HepG2 (cell line): ENCODE results near the gene SLC8A2. TPM values are rescaled to one million over a fixed set of nuclear protein-coding genes. Genes with fewer than 3 reads are reported as not detected.

Source experiments
- ATF4 ChIP-seq, 2 experiments: fragments of 450-650 bp in 1 of 2; sonication (generic) in 1 of 2; formaldehyde crosslinking; IDR thresholded peaks; 2 replicates each; pipeline versions ENCODE4 v1.5.0 to v1.8.0; 2020 to 2022; ENCODE audit warnings: mild to moderate bottlenecking in 1 of 2, missing genetic modification reagents in 1 of 2
- CBFB ChIP-seq: sonication (generic); formaldehyde crosslinking; IDR thresholded peaks from 2 replicates; pipeline ENCODE4 v1.4.0; 2020; ENCODE audit warnings: missing genetic modification reagents
- CREB1 ChIP-seq, 2 experiments: fragments of 450-650 bp in 1 of 2; IDR thresholded peaks; 2 replicates each; pipeline ENCODE4 v1.6.1; 2016 to 2017; ENCODE audit warnings: control low read depth in 1 of 2, mild to moderate bottlenecking in 1 of 2, missing compliant biosample characterization in 1 of 2, missing genetic modification characterization in 1 of 2
- FOXK1 ChIP-seq: sonication (generic); formaldehyde crosslinking; IDR thresholded peaks from 2 replicates; pipeline ENCODE4 v1.4.0; 2020; ENCODE audit warnings: low read depth, missing genetic modification reagents, borderline replicate concordance
- FOXM1 ChIP-seq: sonication (generic); formaldehyde crosslinking; IDR thresholded peaks from 2 replicates; pipeline ENCODE4 v1.5.0; 2020; ENCODE audit warnings: missing genetic modification reagents
- GATAD2A ChIP-seq: IDR thresholded peaks from 2 replicates; pipeline ENCODE4 v1.6.1; 2016
- GFI1 ChIP-seq: sonication (generic); formaldehyde crosslinking; IDR thresholded peaks from 2 replicates; pipeline ENCODE4 v1.5.0; 2020; ENCODE audit warnings: missing genetic modification reagents, mild to moderate bottlenecking, borderline replicate concordance
- GZF1 ChIP-seq: sonication (generic); formaldehyde crosslinking; IDR thresholded peaks from 2 replicates; pipeline ENCODE4 v1.5.1; 2020; ENCODE audit warnings: mild to moderate bottlenecking, missing genetic modification reagents
- HDAC1 ChIP-seq: sonication (generic); formaldehyde crosslinking; IDR thresholded peaks from 2 replicates; pipeline ENCODE4 v1.5.1; 2020; ENCODE audit warnings: mild to moderate bottlenecking, missing genetic modification reagents
- KAT7 ChIP-seq: IDR thresholded peaks from 2 replicates; pipeline ENCODE4 v1.6.1; 2018; ENCODE audit warnings: borderline replicate concordance, missing compliant biosample characterization
- MZF1 ChIP-seq: sonication (generic); formaldehyde crosslinking; IDR thresholded peaks from 2 replicates; pipeline ENCODE4 v1.8.1; 2023; ENCODE audit warnings: mild to moderate bottlenecking, missing genetic modification reagents, borderline replicate concordance
- PCBP1 ChIP-seq: fragments of 200-400 bp; formaldehyde crosslinking; IDR thresholded peaks from 2 replicates; pipeline ENCODE4 v1.6.1; 2017; ENCODE audit warnings: mild to moderate bottlenecking, low read depth, low read length, borderline replicate concordance
- PRDM15 ChIP-seq: sonication (generic); formaldehyde crosslinking; IDR thresholded peaks from 2 replicates; pipeline ENCODE4 v1.4.0; 2020; ENCODE audit warnings: missing genetic modification reagents
- RNF2 ChIP-seq: fragments of 450-650 bp; conservative IDR thresholded peaks from 2 replicates; pipeline ENCODE4 v1.6.1; 2016; ENCODE audit warnings: low read depth
- RXRB ChIP-seq: IDR thresholded peaks from 2 replicates; pipeline ENCODE4 v1.6.1; 2016; ENCODE audit warnings: borderline replicate concordance, missing genetic modification reagents, missing compliant biosample characterization
- SMAD3 ChIP-seq: sonication (generic); formaldehyde crosslinking; IDR thresholded peaks from 2 replicates; pipeline ENCODE4 v1.4.0; 2020; ENCODE audit warnings: missing genetic modification reagents
- TFDP2 ChIP-seq: sonication (generic); formaldehyde crosslinking; IDR thresholded peaks from 2 replicates; pipeline ENCODE4 v1.4.0; 2020; ENCODE audit warnings: missing genetic modification reagents
- ZBTB42 ChIP-seq: sonication (generic); formaldehyde crosslinking; IDR thresholded peaks from 2 replicates; pipeline ENCODE4 v1.5.0; 2020; ENCODE audit warnings: mild to moderate bottlenecking, missing genetic modification reagents
- ZNF10 ChIP-seq: sonication (generic); formaldehyde crosslinking; IDR thresholded peaks from 2 replicates; pipeline ENCODE4 v1.4.0; 2020; ENCODE audit warnings: mild to moderate bottlenecking, low read depth, missing genetic modification reagents, borderline replicate concordance
- ZNF143 ChIP-seq: sonication (generic); formaldehyde crosslinking; IDR thresholded peaks from 2 replicates; pipeline ENCODE4 v1.4.0; 2020; ENCODE audit warnings: missing genetic modification reagents
- ZNF20 ChIP-seq: sonication (generic); formaldehyde crosslinking; IDR thresholded peaks from 2 replicates; pipeline ENCODE4 v1.4.0; 2020; ENCODE audit warnings: mild to moderate bottlenecking, moderate library complexity, missing genetic modification reagents
- ZNF232 ChIP-seq: sonication (generic); formaldehyde crosslinking; IDR thresholded peaks from 2 replicates; pipeline ENCODE4 v1.4.0; 2020; ENCODE audit warnings: missing genetic modification reagents, borderline replicate concordance
- ZNF256 ChIP-seq: sonication (generic); formaldehyde crosslinking; conservative IDR thresholded peaks from 2 replicates; pipeline ENCODE4 v1.4.0; 2020; ENCODE audit warnings: missing genetic modification reagents
- ZNF441 ChIP-seq: sonication (generic); formaldehyde crosslinking; IDR thresholded peaks from 2 replicates; pipeline ENCODE4 v1.7.0; 2021; ENCODE audit warnings: missing genetic modification reagents, borderline replicate concordance
- ZNF543 ChIP-seq: sonication (generic); formaldehyde crosslinking; IDR thresholded peaks from 2 replicates; pipeline ENCODE4 v1.4.0; 2020; ENCODE audit warnings: mild to moderate bottlenecking, missing genetic modification reagents
- ZNF607 ChIP-seq: sonication (generic); formaldehyde crosslinking; IDR thresholded peaks from 2 replicates; pipeline ENCODE4 v1.5.1; 2020; ENCODE audit warnings: missing genetic modification reagents, mild to moderate bottlenecking, borderline replicate concordance
- polyA plus RNA-seq, 8 experiments: library from polyadenylated mRNA; depleted of rRNA in 3 of 8; stranded (reverse) in 7 of 8; unstranded in 1 of 8; fragments of >200 nt; fragmentation: Illumina TruSeq in 4 of 8; extraction: Trizol in 4 of 8; gene quantifications; 2 replicates each; pipeline versions ENCODE4 v1.2.1 to v1.2.3, GENCODE V29; 2011 to 2016; ENCODE audit warnings: low read depth in 4 of 8, missing spikeins in 1 of 8, mixed read lengths in 1 of 8; ENCODE audit not compliant: insufficient read depth in 1 of 8
- total RNA-seq, 5 experiments: library from RNA; depleted of rRNA; stranded (reverse); fragments of >200 nt; fragmentation: Illumina TruSeq; extraction: Trizol; gene quantifications; 2 replicates each; pipeline ENCODE4 v1.2.3, GENCODE V29; 2016; ENCODE audit warnings: low read depth in 1 of 5

SLC8A2 gene
- total and polyA plus RNA-seq, 2 of the 13 experiments (the other 11 are each of a cell fraction or from before 2014, with no cell fraction given) = 0.02 TPM; not detected in 1

GRCh38 chr19:47406711-47407416 is 64.8 kb downstream of the SLC8A2 start (continued):
- TF ChIP-seq GFI1 (CRISPR knock-in tag) = no peak
- no peak for TF ChIP-seq ZNF20
- TF ChIP-seq ZNF256 (CRISPR knock-in tag) = no peak
- no peak for TF ChIP-seq KAT7 (CRISPR knock-in tag)
- no peak for TF ChIP-seq TFDP2 (CRISPR knock-in tag)
- no peak for TF ChIP-seq RXRB (CRISPR knock-in tag)
- TF ChIP-seq SMAD3 (CRISPR knock-in tag) = peak; percentile 61; the same call in 1 of the 2 replicates
- no peak for TF ChIP-seq ZNF143 (CRISPR knock-in tag)
- peak; percentile 66; the same call in 1 of the 2 replicates for TF ChIP-seq ZNF607 (CRISPR knock-in tag)
- no peak for TF ChIP-seq RNF2
- no peak for TF ChIP-seq PCBP1
- peak in 1 of 2 experiments; percentile 24; a peak in 1 of 4 replicates for TF ChIP-seq ATF4 (CRISPR knock-in tag; IDR thresholded peaks at IDR 0.05)
- no peak for TF ChIP-seq ZNF10
- no peak for TF ChIP-seq FOXM1 (CRISPR knock-in tag)
- no peak for TF ChIP-seq MZF1 (CRISPR knock-in tag)
- no peak for TF ChIP-seq CREB1 (IDR thresholded peaks at IDR 0.05)
- no peak for TF ChIP-seq CREB1 (CRISPR knock-in tag; IDR thresholded peaks at IDR 0.05)
- TF ChIP-seq GATAD2A = no peak
- no peak for TF ChIP-seq ZNF543
- TF ChIP-seq CBFB = no peak
- TF ChIP-seq FOXK1 (CRISPR knock-in tag) = no peak; the same call in 1 of the 2 replicates
- TF ChIP-seq ZNF232 (CRISPR knock-in tag) = peak; percentile 55; the same call in 1 of the 2 replicates
- TF ChIP-seq GZF1 (CRISPR knock-in tag) = no peak
- TF ChIP-seq ZNF441 (CRISPR knock-in tag) = peak; percentile 55; the same call in 1 of the 2 replicates
- peak; percentile 31; the same call in 1 of the 2 replicates for TF ChIP-seq HDAC1
- TF ChIP-seq ZBTB42 (CRISPR knock-in tag) = no peak
- no peak for TF ChIP-seq PRDM15 (CRISPR knock-in tag)
